HL-60/S4 treated with phorbol 12-myristate 13-acetate at 8.2 ng/mL for 4 days and 3 days (cell line): ENCODE results near the gene KLK3.

Experiments
- in situ Hi-C: fragments of 300-500 bp; cut with MboI; formaldehyde crosslinking; loops from 2 replicates; pipeline ENCODE4 v1.15.0; 2022; ENCODE audit warnings: low sequenced_read_pairs

The KLK3 gene

DNA sequence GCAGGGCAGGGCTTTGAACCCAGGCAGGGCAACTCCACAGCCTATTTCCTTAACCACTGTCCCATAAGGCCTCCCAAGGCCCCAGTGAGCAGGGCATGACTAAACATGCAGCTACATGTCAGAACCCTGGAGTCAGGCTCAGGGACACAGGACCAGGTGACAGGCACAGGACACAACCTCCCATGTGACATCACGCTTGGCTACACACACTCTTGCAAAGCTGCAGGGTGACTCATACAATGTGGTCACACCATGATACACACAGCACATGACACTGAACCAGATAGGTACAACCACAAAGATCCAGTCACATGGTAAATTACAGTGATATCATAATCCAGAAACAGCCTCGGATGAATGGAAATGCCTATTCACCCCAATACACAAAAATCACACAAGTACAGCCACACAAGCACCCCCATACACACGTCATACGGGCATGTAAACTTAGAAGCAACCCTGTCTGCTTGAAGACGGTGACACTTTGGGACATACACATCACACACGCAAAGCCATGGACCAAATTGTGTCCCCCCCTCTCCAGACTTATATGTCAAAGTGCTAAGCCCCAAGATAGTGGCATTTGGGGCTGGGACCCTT, 42.0 kb downstream of the KLK3 start:
- in situ Hi-C loops, result no loop called here

DNA sequence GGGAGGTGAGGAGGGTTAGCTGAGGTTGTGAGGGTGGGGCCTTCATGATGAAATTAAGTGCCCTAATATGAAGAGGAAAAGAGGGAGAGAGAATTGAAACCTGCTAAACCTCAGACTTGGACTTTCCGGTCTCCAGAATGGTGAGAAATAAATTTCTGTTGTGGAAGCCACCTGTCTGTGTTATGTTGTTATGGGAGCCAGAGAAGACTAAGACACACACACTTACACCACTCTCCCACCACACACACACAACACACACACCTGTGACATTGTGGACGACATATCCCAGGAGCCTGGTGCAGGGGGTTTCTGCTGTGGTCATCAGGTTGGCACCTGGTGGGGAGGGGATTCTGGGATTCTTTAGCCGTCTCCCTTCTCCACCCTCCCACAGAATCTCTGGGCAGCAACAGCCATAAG, 42.5 kb downstream of the KLK3 start:
- in situ Hi-C loops, result no loop called here

DNA sequence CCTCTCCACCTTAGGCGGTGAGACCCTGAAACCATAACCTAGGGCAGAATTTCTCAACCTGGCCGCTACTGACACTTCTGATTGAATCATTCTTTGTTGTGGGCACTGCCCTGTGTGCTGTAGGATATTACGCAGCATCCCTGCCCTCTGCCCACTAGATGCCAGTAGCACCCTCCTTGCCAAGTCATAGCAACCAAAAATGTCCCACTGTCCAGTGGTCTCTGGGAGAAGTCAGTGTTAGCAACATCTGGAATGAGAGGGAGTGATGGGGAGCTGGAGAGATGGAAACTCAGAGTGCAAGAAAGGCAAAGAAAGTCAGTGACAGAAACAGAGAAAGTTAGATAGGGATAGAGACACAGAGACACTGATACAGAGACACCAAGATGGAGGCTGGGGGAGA, 42.9 kb downstream of the KLK3 start:
- in situ Hi-C loops, result no loop called here

DNA sequence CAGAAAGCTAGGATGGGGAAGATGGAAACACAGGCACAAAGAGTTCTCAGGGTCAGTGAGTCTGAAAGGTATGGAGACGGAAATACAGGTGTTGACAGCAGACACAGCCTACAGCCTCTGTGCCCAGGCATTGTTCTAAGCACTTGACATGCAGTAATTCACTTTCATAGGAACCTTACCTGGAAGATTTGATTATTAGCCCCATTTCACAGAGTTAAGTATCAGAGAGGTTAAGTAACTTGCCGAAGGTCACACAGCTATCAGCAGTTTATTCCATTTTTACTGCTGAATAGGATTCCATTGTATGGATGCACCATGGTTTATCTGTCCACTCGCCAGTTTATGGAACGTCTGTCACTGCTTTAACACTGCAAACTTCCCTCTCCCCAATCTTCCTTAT, 43.3 kb downstream of the KLK3 start:
- in situ Hi-C loops, result no loop called here

DNA sequence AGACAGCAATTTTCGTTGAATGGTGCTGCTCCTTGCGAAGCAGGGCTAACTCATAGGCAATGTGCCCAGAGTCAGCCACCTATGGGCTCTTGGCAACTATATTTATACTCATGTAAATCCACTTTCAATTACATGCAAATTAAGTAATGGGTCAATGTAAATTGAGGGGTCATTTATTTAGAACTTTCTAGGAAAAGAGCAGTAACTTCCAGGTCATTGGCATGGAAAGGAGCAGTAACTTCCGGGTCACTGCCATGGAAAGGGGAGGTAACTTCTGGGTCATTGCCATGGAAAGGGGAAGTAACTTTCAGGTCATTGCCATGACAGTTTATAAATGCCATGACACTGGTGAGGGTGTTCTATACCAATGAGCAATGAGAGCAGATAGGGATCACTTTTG, 44.9 kb downstream of the KLK3 start:
- in situ Hi-C loops, result no loop called here

DNA sequence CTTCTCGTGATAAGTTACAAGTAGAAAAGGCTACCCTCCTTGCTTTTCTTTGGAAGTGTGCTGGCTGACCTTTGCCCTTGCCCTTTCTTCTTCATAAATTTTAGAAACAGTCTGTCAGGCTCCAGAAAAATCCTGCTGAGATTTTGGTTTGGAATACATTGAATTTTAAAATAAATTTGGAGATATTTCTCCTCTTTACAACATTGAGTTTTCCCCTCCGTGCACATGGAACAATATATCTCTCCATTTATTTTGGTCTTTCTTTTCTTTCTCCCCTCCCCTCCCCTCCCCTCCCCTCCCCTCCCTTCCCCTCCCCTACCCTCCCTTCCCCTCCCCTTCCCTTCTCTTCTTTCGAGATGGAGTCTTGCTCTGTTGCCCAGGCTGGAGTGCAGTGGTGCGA, 47.9 kb downstream of the KLK3 start:
- in situ Hi-C loops, result no loop called here

DNA sequence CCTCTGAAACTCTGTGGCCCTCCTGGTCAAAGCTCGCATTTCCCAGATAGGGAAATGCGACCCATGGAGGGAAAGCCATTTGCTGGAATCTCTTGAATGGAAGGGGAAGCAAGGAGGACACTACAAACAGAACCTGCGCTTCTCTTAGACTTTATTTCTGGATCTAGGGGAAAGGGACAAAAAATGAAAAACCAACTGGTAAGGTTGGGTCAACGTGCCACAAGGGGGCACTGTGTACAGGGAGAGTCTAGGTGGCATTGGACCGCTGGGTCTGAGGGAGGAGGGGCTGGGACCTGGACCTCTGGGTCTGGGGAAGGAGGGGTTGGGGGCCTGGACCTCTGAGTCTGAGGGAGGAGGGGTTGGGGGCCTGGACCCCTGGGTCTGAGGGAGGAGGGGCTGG, 51.5 kb downstream of the KLK3 start:
- in situ Hi-C loops, result no loop called here

DNA sequence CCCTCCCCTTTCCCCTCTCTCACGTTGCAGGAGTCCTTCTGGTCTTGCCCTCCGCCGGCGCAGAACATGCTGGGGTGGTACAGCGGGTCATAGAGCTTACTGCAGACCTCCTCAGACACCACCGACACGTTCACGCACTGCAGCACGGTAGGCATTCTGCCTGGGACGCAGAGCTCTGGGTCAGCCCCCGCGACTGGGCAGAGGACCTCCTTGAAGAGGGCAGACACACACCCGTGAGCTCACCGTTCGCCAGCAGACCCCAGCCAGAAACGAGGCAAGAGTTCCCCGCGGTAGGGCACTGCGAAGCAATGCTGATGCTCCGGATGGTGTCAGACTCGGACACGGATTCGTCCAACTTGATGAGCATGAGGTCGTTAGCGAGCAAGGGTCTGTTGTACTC, 53.6 kb downstream of the KLK3 start:
- in situ Hi-C loops, result no loop called here

DNA sequence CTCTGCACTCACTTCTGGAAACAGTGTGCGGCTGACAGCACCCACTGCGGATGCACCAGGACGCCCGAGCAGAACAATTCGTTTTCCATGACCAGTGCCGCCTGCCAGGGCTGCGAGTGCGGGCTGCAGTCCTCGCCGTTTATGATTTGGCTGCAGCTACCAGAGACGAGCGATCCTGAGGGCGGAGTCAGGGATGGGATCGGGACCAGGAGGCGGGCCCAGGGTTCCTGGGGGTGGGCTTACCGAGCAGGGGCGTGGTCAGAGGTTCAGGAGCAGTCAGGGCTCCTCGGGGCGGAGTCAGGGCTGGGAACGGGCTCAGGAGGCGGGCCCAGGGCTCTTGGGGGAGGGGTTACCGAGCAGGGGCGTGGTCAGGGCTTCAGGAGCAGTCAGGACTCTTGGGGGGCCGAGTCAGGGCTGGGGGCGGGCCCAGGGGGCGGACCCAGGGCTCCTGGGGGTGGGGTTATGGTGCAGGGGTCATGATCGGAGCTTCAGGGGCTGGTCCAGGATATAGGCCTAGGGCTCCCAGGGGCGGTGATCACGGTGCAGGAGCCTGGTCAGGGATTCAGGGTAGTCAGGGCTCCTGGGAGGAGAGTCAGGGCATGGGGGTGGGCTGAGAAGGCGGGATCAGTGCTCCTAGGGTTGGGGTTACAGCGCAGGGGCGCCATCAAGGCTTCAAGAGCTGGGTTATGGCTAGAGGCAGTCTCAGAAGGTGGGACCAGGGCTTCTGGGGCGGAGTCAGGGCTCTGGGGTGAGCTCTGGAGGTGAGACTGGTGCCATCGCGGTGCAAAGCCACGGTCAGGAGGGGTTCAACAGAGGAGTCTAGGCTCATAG, 54.7 kb downstream of the KLK3 start:
- in situ Hi-C loops, result no loop called here
